ENCODE measurements around the gene VRTN. TPM values are rescaled to one million over a fixed set of nuclear protein-coding genes. Genes with fewer than 3 reads are reported as not detected.

The VRTN gene
- not detected for total RNA-seq

- Mint-ChIP-seq H3K4me1 (no peaks in the 10 kb centered on the region), H3K9me3 (no peaks in the 10 kb centered on the region), H3K36me3 (ENCODE audit: low read depth) (no peaks in the 10 kb centered on the region), H3K4me3 (no peak within 1 kb of the TSS), H3K27me3 (peaks cover 20% of the 10 kb centered on the region), H3K27ac (no peak within 1 kb of the TSS)
- no peak for DNase-seq
- POLR2A ChIA-PET = no interaction called here
- CTCF ChIA-PET = no interaction called here
Observed at GRCh38 chr14:74348241-74348734, at the start of gene VRTN. TSS of gene VRTN (plus strand) at chr14:74348471. CDS start at chr14:74356784, 8,313 bp downstream.

- Mint-ChIP-seq H3K27me3 (no peaks in the 10 kb centered on the region), H3K4me1 (peaks cover 38% of the 10 kb centered on the region), H3K9me3 (no peaks in the 10 kb centered on the region), H3K4me3 (no peak overlapping the region), H3K27ac (peak overlapping the region; percentile 80), H3K36me3 (ENCODE audit: low read depth) (peaks cover 20% of the 10 kb centered on the region)
- peak; percentile 42 for DNase-seq
- POLR2A ChIA-PET = no interaction called here
- CTCF ChIA-PET = interaction anchor here (0.5 kb wide), 1 partner anchor 1004 kb away, joined by 3 read pairs; no protein-coding TSS in a partner anchor
Observed at GRCh38 chr14:74299061-74299545, 49.2 kb upstream of the VRTN start.

GRCh38 chr14:74301594-74302151 lies 46.6 kb upstream of the VRTN start:
- no peak for DNase-seq
- Mint-ChIP-seq H3K27ac (peak overlapping the region; percentile 92), H3K27me3 (no peaks in the 10 kb centered on the region), H3K4me1 (peaks cover 38% of the 10 kb centered on the region), H3K36me3 (ENCODE audit: low read depth) (peaks cover 20% of the 10 kb centered on the region), H3K4me3 (peak overlapping the region; percentile 99), H3K9me3 (no peaks in the 10 kb centered on the region)
- POLR2A ChIA-PET = interaction anchor here (0.9 kb wide), 1 partner anchor 43 kb away, joined by 3 read pairs; no protein-coding TSS in a partner anchor
- CTCF ChIA-PET = interaction anchor here (0.7 to 1.4 kb wide), 3 partner anchors 11 to 268 kb away, joined by 3 to 9 read pairs (median 5); no protein-coding TSS in a partner anchor

- Mint-ChIP-seq H3K27me3 (no peaks in the 10 kb centered on the region), H3K36me3 (ENCODE audit: low read depth) (peaks cover 20% of the 10 kb centered on the region), H3K4me1 (peaks cover 38% of the 10 kb centered on the region), H3K27ac (peak overlapping the region; percentile 92), H3K9me3 (no peaks in the 10 kb centered on the region), H3K4me3 (peak overlapping the region; percentile 99)
- ChIA-PET CTCF (interaction anchor here (0.7 to 1.4 kb wide), 4 partner anchors 8 to 268 kb away, joined by 3 to 9 read pairs (median 4); no protein-coding TSS in a partner anchor), POLR2A (interaction anchor here (0.9 kb wide), 1 partner anchor 43 kb away, joined by 3 read pairs; no protein-coding TSS in a partner anchor)
- DNase-seq = peak; percentile 24
Observed at GRCh38 chr14:74302152-74302628, 46.1 kb upstream of the VRTN start.

GRCh38 chr14:74302634-74303569 lies 45.4 kb upstream of the VRTN start, which contains the start of gene ABCD4:
TSS of gene ABCD4 (minus strand) at chr14:74302934. CDS start at chr14:74302912, 22 bp downstream.
- ChIA-PET CTCF (interaction anchor here (0.6 to 1.4 kb wide), 5 partner anchors 9 to 980 kb away, joined by 3 to 9 read pairs (median 4); no protein-coding TSS in a partner anchor), POLR2A (interaction anchor here (0.9 kb wide), 1 partner anchor 44 kb away, joined by 3 read pairs; no protein-coding TSS in a partner anchor)
- peak; percentile 88 for DNase-seq
- no peaks in the 10 kb centered on the region for H3K27me3 Mint-ChIP-seq
- peaks cover 17% of the 10 kb centered on the region for H3K36me3 Mint-ChIP-seq (ENCODE audit: low read depth)
- peaks cover 36% of the 10 kb centered on the region for H3K4me1 Mint-ChIP-seq
- peak within 1 kb of the TSS; percentile 99 for H3K4me3 Mint-ChIP-seq
- H3K9me3 Mint-ChIP-seq = no peaks in the 10 kb centered on the region
- peak within 1 kb of the TSS; percentile 92 for H3K27ac Mint-ChIP-seq

GRCh38 chr14:74308695-74309094 lies 39.6 kb upstream of the VRTN start:
- DNase-seq = no peak
- ChIA-PET CTCF (no interaction called here), POLR2A (interaction anchor here (0.8 kb wide), 1 partner anchor 575 kb away, joined by 3 read pairs; no protein-coding TSS in a partner anchor)
- no peak overlapping the region for H3K27ac Mint-ChIP-seq
- H3K4me1 Mint-ChIP-seq = no peaks in the 10 kb centered on the region
- no peak overlapping the region for H3K4me3 Mint-ChIP-seq
- H3K27me3 Mint-ChIP-seq = no peaks in the 10 kb centered on the region
- H3K9me3 Mint-ChIP-seq = no peaks in the 10 kb centered on the region
- no peaks in the 10 kb centered on the region for H3K36me3 Mint-ChIP-seq (ENCODE audit: low read depth)

GRCh38 chr14:74309125-74310022 lies 38.9 kb upstream of the VRTN start:
- Mint-ChIP-seq H3K9me3 (no peaks in the 10 kb centered on the region), H3K27me3 (no peaks in the 10 kb centered on the region), H3K4me3 (no peak overlapping the region), H3K4me1 (no peaks in the 10 kb centered on the region), H3K27ac (no peak overlapping the region), H3K36me3 (ENCODE audit: low read depth) (no peaks in the 10 kb centered on the region)
- no peak for DNase-seq
- ChIA-PET CTCF (interaction anchor here (0.9 kb wide), 1 partner anchor 11 kb away, joined by 3 read pairs; no protein-coding TSS in a partner anchor), POLR2A (interaction anchor here (0.8 kb wide), 1 partner anchor 576 kb away, joined by 3 read pairs; no protein-coding TSS in a partner anchor)

GRCh38 chr14:74312161-74312560 lies 36.1 kb upstream of the VRTN start:
- no peaks in the 10 kb centered on the region for H3K4me1 Mint-ChIP-seq
- no peak for DNase-seq
- POLR2A ChIA-PET = no interaction called here
- H3K36me3 Mint-ChIP-seq (ENCODE audit: low read depth) = no peaks in the 10 kb centered on the region
- CTCF ChIA-PET = no interaction called here
- no peaks in the 10 kb centered on the region for H3K9me3 Mint-ChIP-seq
- H3K4me3 Mint-ChIP-seq = no peak overlapping the region
- no peaks in the 10 kb centered on the region for H3K27me3 Mint-ChIP-seq
- H3K27ac Mint-ChIP-seq = no peak overlapping the region

GRCh38 chr14:74313601-74314000 lies 34.7 kb upstream of the VRTN start:
- H3K4me3 Mint-ChIP-seq = no peak overlapping the region
- no peaks in the 10 kb centered on the region for H3K9me3 Mint-ChIP-seq
- POLR2A ChIA-PET = interaction anchor here (1.1 kb wide), 1 partner anchor 31 kb away, joined by 3 read pairs; no protein-coding TSS in a partner anchor
- no peak overlapping the region for H3K27ac Mint-ChIP-seq
- no peaks in the 10 kb centered on the region for H3K27me3 Mint-ChIP-seq
- no peak for DNase-seq
- H3K36me3 Mint-ChIP-seq (ENCODE audit: low read depth) = no peaks in the 10 kb centered on the region
- no peaks in the 10 kb centered on the region for H3K4me1 Mint-ChIP-seq
- CTCF ChIA-PET = interaction anchor here (1.0 to 1.6 kb wide), 2 partner anchors 10 to 12 kb away, joined by 3 to 5 read pairs; partner anchors contain the start of gene ABCD4

GRCh38 chr14:74314576-74314975 lies 33.7 kb upstream of the VRTN start:
- DNase-seq = no peak
- Mint-ChIP-seq H3K27ac (no peak overlapping the region), H3K4me3 (no peak overlapping the region), H3K27me3 (peaks cover 3% of the 10 kb centered on the region), H3K9me3 (no peaks in the 10 kb centered on the region), H3K36me3 (ENCODE audit: low read depth) (no peaks in the 10 kb centered on the region), H3K4me1 (no peaks in the 10 kb centered on the region)
- ChIA-PET CTCF (interaction anchor here (1.6 kb wide), 1 partner anchor 13 kb away, joined by 5 read pairs; the partner anchor contains the start of gene ABCD4), POLR2A (no interaction called here)

GRCh38 chr14:74324931-74325361 lies 23.3 kb upstream of the VRTN start:
- ChIA-PET POLR2A (no interaction called here), CTCF (interaction anchor here (1.3 kb wide), 1 partner anchor 8 kb away, joined by 3 read pairs; no protein-coding TSS in a partner anchor)
- H3K9me3 Mint-ChIP-seq = no peaks in the 10 kb centered on the region
- H3K36me3 Mint-ChIP-seq (ENCODE audit: low read depth) = no peaks in the 10 kb centered on the region
- no peak overlapping the region for H3K4me3 Mint-ChIP-seq
- DNase-seq = no peak
- H3K4me1 Mint-ChIP-seq = no peaks in the 10 kb centered on the region
- no peak overlapping the region for H3K27ac Mint-ChIP-seq
- H3K27me3 Mint-ChIP-seq = peaks cover 15% of the 10 kb centered on the region
